NCI-H1436 treated with DMSO at 0.1 percent for 48 hours (cell line): ENCODE measurements around the gene MAP3K13.
"Not testable (repeated sequence)": the region's sequence is repeated elsewhere in the genome, so short reads cannot be mapped to it uniquely, and the experiment has no call there.

Source experiments
- DNase-seq: peaks from one replicate; lab custom pipeline; 2025; lab: John Stamatoyannopoulos, UW

Gene MAP3K13

GRCh38 chr3:185399737-185400667 is 37.1 kb downstream of the MAP3K13 start:
- DNase-seq: peak; percentile 28

GRCh38 chr3:185400866-185401265 is 37.9 kb downstream of the MAP3K13 start:
- DNase-seq: peak; percentile 94

GRCh38 chr3:185401319-185401955 is 38.5 kb downstream of the MAP3K13 start:
- DNase-seq: peak; percentile 94

- peak; percentile 86 for DNase-seq
These were observed 39.6 kb downstream of the MAP3K13 start for GRCh38 chr3:185402561-185402960.

GRCh38 chr3:185403002-185403401 is 40.1 kb downstream of the MAP3K13 start:
- DNase-seq: no peak

- DNase-seq: no peak
These were observed 42.3 kb downstream of the MAP3K13 start for GRCh38 chr3:185405243-185405642.

- DNase-seq: no peak
These were observed 42.7 kb downstream of the MAP3K13 start for GRCh38 chr3:185405664-185406063.

- no peak for DNase-seq
These were observed 43.2 kb downstream of the MAP3K13 start for GRCh38 chr3:185406121-185406620.

GRCh38 chr3:185409957-185410356 is 47.0 kb downstream of the MAP3K13 start:
- DNase-seq: no peak

- no peak for DNase-seq
These were observed 48.2 kb downstream of the MAP3K13 start for GRCh38 chr3:185411133-185411532.

GRCh38 chr3:185416513-185416912 is 53.6 kb downstream of the MAP3K13 start:
- DNase-seq: no peak

- not testable (repeated sequence) for DNase-seq
These were observed 55.6 kb downstream of the MAP3K13 start for GRCh38 chr3:185418561-185418977.

- DNase-seq: no peak
These were observed 57.8 kb downstream of the MAP3K13 start for GRCh38 chr3:185420762-185421161.

GRCh38 chr3:185421577-185422232 is 58.8 kb downstream of the MAP3K13 start:
- no peak for DNase-seq

GRCh38 chr3:185422677-185423076 is 59.7 kb downstream of the MAP3K13 start:
- no peak for DNase-seq

- DNase-seq: no peak
These were observed 60.2 kb downstream of the MAP3K13 start for GRCh38 chr3:185423178-185423577.

- DNase-seq: no peak
These were observed 61.5 kb downstream of the MAP3K13 start for GRCh38 chr3:185424435-185424834.

GRCh38 chr3:185430375-185430774 is 67.4 kb downstream of the MAP3K13 start:
- DNase-seq: no peak

GRCh38 chr3:185439745-185440466 is 77.0 kb downstream of the MAP3K13 start:
- DNase-seq: no peak

- no peak for DNase-seq
These were observed 79.1 kb downstream of the MAP3K13 start for GRCh38 chr3:185442031-185442430.

- no peak for DNase-seq
These were observed 81.4 kb downstream of the MAP3K13 start for GRCh38 chr3:185444329-185444728.

GRCh38 chr3:185448107-185448506 is 85.2 kb downstream of the MAP3K13 start:
- no peak for DNase-seq
